K562 (cell line): ENCODE results near the gene PCDH12. TPM values are rescaled to one million over a fixed set of nuclear protein-coding genes. Genes with fewer than 3 reads are reported as not detected.

Source experiments
- BHLHE40 ChIP-seq: IDR thresholded peaks from 2 replicates; pipeline ENCODE4 v1.6.1; 2011; ENCODE audit warnings: low read length, improper control_type of control experiment
- CUX1 ChIP-seq: fragments of 200-800 bp; sonication (Bioruptor generic); IDR thresholded peaks from 2 replicates; pipeline ENCODE4 v1.6.1; 2016; ENCODE audit warnings: missing genetic modification characterization, missing compliant biosample characterization
- HNRNPK ChIP-seq: fragments of 200-400 bp; formaldehyde crosslinking; IDR thresholded peaks from one replicate; pipeline ENCODE4 v1.6.1; 2018; ENCODE audit warnings: mild to moderate bottlenecking, low read depth, low read length; ENCODE audit not compliant: poor library complexity, severe bottlenecking
- MYBL2 ChIP-seq, 2 experiments: fragments of 450-650 bp in 1 of 2; sonication (generic) in 1 of 2; formaldehyde crosslinking in 1 of 2; IDR thresholded peaks; 2 replicates each; pipeline versions ENCODE4 v1.6.1 to v1.8.1; 2017 to 2022; ENCODE audit warnings: borderline replicate concordance in 1 of 2, inconsistent platforms in 1 of 2, low read depth in 1 of 2, mild to moderate bottlenecking in 1 of 2, missing genetic modification reagents in 1 of 2, moderate library complexity in 1 of 2
- NCOA2 ChIP-seq, 2 experiments: fragments of 450-650 bp; IDR thresholded peaks; 2 replicates each; pipeline ENCODE4 v1.6.1; 2018; ENCODE audit warnings: mild to moderate bottlenecking in 2 of 2, moderate library complexity in 1 of 2; ENCODE audit not compliant: partially characterized antibody in 2 of 2
- RERE ChIP-seq: sonication (generic); formaldehyde crosslinking; IDR thresholded peaks from 2 replicates; pipeline ENCODE4 v1.8.0; 2023; ENCODE audit warnings: missing genetic modification reagents, mild to moderate bottlenecking, borderline replicate concordance
- SMAD1 ChIP-seq: fragments of 150-350 bp; IDR thresholded peaks from 2 replicates; pipeline ENCODE4 v1.6.1; 2014; ENCODE audit warnings: low read length, low read depth; ENCODE audit not compliant: partially characterized antibody
- SP2 ChIP-seq: IDR thresholded peaks from 2 replicates; pipeline ENCODE4 v1.6.1; 2011; ENCODE audit warnings: mild to moderate bottlenecking, low read depth, low read length, moderate library complexity; ENCODE audit not compliant: poor library complexity, severe bottlenecking; ENCODE audit errors: extremely low read depth
- TCF7L2 ChIP-seq: fragments of 150-350 bp; IDR thresholded peaks from 2 replicates; pipeline ENCODE4 v1.6.1; 2016; ENCODE audit warnings: low read depth, mild to moderate bottlenecking, low read length, moderate library complexity
- TFE3 ChIP-seq: fragments of 450-650 bp; formaldehyde crosslinking; IDR thresholded peaks from 2 replicates; pipeline ENCODE4 v1.4.0; 2020; ENCODE audit warnings: mild to moderate bottlenecking, mixed read lengths
- ZBTB8A ChIP-seq: fragments of 450-650 bp; IDR thresholded peaks from 2 replicates; pipeline ENCODE4 v1.6.1; 2018; ENCODE audit warnings: mild to moderate bottlenecking, moderate library complexity; ENCODE audit not compliant: partially characterized antibody
- ZBTB9 ChIP-seq: fragments of 450-650 bp; formaldehyde crosslinking; IDR thresholded peaks from 2 replicates; pipeline ENCODE4 v1.4.0; 2020; ENCODE audit warnings: mild to moderate bottlenecking, moderate library complexity
- polyA plus RNA-seq, 8 experiments: library from polyadenylated mRNA; depleted of rRNA in 4 of 8; stranded (reverse) in 5 of 8; unstranded in 3 of 8; fragments of >200 nt; fragmentation: Nextera tagmentation in 2 of 8; fragmentation: Illumina TruSeq in 1 of 8; extraction: Ambion mirVana in 2 of 8; extraction: Trizol in 1 of 8; gene quantifications; 2 replicates each; pipeline versions ENCODE4 v1.2.1 to v1.2.3, GENCODE V29; 2011 to 2014; ENCODE audit warnings: inconsistent platforms in 1 of 8, missing spikeins in 1 of 8
- total RNA-seq, 7 experiments: library from RNA; depleted of rRNA in 6 of 7; stranded (reverse); fragments of >200 nt in 6 of 7; fragmentation: Illumina TruSeq in 2 of 7; extraction: Trizol in 2 of 7; gene quantifications; 2 replicates each; pipeline versions ENCODE4 v1.2.1 to v1.2.3, GENCODE V29; 2011 to 2021; ENCODE audit warnings: low replicate concordance in 1 of 7

PCDH12 gene
- total and polyA plus RNA-seq, 9 of the 15 experiments (the other 6 are each of a cell fraction or from before 2014, with no cell fraction given): 0.01 to 0.04 (median 0.01) TPM; not detected in 4

GRCh38 chr5:141914199-141914743 is 43.7 kb downstream of the PCDH12 start (continued):
- no peak for TF ChIP-seq MYBL2 (IDR thresholded peaks at IDR 0.05; ENCODE audit: low read depth)
- TF ChIP-seq MYBL2 (CRISPR knock-in tag; IDR thresholded peaks at IDR 0.05; ENCODE audit: borderline replicate concordance): no peak
- no peak for TF ChIP-seq ZBTB8A
- no peak for TF ChIP-seq TCF7L2
- TF ChIP-seq TFE3 (CRISPR knock-in tag): peak; percentile 12; the same call in 1 of the 2 replicates
- no peak for TF ChIP-seq CUX1 (CRISPR knock-in tag)
- peak; percentile 68 for TF ChIP-seq BHLHE40
- no peak for TF ChIP-seq SP2
- no peak for TF ChIP-seq NCOA2 (IDR thresholded peaks at IDR 0.05; ENCODE audit: partially characterized antibody in 2 of 2)
- no peak for TF ChIP-seq ZBTB9 (CRISPR knock-in tag)
- no peak for TF ChIP-seq RERE (CRISPR knock-in tag)
- TF ChIP-seq SMAD1: no peak
- TF ChIP-seq HNRNPK: no peak
